NCI-H82 treated with DMSO at 0.1 percent for 48 hours (cell line): ENCODE measurements around the gene CNTF.

Experiments used
- DNase-seq: peaks from one replicate; lab custom pipeline; 2025; ENCODE audit not compliant: unreplicated experiment; lab: John Stamatoyannopoulos, UW

CNTF gene

DNA sequence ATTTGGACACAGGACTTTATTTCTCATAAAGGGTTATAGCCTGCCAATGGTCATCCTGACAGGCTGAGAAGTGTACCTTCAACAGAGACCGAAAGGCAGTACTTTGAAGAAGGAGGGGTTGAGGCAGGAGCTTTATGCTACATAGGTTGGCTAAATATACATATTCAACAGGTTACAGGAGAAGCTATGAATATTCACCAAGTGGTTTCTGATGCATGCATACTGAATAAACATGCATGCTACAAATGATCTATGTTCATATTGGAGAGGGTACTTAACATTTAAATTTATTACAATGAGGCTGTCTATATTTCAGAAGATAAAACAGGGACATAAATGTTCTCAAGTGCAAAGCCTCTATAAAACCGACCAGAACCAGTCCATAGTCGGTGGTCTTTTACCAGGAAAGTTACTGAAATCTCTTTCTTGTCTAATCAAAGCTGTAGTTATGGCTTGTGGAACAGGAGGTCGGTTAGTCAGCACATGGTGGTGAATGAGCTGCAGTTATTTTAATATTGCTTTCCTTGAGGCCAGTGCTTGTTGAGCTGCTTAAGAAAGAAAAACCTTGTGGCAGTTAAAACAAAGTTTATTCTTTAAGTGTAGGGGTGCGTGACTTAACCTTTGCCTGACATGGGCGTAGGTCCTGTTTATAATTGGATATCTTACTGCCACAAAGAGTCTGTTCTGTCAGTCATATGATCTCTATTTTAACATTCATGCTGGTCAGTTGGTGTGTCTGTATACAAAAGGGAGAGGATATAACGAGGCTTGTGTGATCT is 19.5 kb downstream of the CNTF start:
- DNase-seq: no peak

DNA sequence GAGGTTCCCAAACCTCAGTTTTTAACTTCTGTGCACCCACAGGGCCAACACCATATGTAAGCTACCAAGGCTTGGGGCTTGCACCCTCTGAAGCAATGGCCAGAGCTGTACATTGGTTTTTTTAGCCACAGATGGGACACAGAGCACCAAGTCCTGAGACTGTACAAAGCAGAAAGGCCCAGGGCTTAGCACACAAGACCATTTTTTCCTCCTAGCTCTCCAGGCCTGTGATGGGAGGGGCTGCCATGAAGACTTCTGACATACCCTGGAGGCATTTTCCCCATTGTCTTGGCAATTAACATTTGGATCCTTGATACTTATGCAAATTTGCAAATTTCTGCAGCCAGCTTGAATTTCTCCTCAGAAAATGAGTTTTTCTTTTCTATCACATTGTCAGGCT is 23.4 kb downstream of the CNTF start:
- no peak for DNase-seq

DNA sequence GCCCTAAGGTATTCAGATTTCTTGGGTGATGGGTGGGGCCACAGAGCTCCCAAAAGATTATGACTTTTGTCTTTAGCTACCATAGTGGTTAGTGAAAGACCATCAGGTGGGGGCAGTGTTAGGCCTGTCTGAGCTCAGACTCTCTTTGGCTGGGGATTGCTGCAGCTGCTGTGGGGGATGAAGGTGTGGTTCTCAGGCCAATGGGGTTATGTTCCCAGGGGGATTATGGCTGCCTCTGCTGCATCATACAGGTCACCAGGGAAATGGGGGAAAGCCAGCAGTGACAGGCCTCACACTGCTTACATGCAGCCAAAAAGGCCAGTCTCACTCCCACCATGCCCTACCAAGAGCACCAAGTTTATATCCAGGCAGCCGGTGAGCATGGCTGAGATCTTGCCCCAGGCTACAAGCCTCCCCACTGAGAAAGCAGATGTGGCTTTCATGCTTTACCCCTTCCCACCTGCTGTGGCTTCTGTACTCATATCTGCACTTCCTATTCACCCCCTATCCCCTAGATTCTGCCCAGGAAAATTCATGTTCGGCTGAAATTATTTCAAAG is 24.8 kb downstream of the CNTF start:
- DNase-seq: no peak

DNA sequence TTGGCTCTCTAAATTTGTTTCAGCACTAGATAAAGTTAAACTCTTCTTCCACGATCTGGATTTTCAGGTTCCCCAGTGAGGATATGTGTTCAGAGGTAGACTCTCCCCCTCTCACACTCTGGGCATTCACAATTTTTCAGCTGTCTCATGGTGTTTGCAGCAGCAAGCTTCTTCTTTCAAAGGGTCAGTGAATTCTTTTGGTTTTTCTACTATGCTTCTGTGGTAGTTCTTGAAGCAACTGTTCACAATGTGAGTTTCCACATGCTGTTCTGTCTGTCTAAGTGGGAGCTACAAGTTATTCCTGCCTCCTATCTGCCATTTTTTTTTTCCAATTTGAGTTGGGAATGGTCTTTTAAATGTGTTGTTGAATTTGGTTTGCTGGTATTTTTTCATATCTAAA is 25.4 kb downstream of the CNTF start:
- no peak for DNase-seq

DNA sequence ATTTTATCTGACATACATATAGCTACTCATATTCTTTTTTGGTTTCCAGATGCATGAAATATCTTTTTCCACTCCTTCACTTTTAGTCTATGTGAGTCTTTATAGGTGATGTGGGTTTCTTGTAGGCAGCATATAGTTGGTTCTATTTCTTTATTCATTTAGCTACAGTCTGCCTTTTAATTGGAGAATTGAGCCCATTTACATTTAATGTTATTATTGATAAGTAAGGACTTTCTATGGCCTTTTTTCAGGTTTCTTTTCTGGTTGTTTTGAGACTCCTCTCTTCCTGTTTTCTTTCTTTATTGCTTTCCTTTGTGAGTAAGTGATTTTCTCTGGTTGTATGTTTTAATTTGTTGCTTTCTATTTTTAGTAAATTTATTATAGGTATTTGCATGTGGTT is 27.2 kb downstream of the CNTF start:
- DNase-seq: no peak

DNA sequence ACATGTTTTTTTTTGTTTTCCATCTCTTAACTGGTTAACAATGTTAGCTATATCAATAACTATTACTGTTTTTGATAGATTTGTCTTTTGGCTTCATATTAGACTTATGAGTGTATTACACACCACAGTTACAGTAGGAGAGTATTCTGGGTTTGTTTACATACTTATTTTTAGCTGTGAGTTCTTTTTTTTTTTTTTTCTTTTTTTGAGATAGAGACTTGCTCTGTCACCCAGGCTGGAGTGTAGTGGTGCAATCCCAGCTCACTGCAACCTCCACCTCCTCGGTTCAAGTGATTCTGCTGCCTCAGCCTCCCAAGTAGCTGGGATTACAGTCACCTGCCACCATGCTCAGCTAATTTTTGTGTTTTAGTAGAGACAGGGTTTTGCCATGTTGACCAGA is 28.0 kb downstream of the CNTF start:
- DNase-seq: no peak

DNA sequence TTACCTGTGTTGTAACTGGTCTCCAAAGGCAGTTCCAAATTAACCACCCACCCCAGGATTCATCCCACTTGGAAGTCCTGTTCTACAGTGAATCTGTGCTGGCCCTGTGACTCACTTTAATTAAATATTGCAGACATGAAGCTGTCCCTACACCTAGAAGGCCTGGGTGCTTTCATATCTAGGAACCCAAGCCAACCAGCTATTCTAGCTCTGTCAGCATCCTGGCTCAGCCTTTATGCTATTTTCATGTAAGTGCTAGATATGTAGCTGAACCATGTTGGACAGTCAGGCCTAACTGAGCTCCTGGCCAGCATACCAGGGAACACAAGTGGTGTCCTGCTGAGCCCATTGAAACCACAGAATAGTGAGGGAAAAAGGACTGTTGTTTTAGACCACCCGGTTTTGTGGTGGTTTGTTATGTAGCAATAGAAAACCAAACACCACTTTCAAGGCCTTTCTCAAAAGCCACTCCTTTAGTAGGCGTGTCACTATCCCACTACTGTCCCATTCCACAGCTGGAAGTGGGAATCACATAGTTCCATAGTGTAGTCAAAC is 30.3 kb downstream of the CNTF start:
- DNase-seq: no peak

DNA sequence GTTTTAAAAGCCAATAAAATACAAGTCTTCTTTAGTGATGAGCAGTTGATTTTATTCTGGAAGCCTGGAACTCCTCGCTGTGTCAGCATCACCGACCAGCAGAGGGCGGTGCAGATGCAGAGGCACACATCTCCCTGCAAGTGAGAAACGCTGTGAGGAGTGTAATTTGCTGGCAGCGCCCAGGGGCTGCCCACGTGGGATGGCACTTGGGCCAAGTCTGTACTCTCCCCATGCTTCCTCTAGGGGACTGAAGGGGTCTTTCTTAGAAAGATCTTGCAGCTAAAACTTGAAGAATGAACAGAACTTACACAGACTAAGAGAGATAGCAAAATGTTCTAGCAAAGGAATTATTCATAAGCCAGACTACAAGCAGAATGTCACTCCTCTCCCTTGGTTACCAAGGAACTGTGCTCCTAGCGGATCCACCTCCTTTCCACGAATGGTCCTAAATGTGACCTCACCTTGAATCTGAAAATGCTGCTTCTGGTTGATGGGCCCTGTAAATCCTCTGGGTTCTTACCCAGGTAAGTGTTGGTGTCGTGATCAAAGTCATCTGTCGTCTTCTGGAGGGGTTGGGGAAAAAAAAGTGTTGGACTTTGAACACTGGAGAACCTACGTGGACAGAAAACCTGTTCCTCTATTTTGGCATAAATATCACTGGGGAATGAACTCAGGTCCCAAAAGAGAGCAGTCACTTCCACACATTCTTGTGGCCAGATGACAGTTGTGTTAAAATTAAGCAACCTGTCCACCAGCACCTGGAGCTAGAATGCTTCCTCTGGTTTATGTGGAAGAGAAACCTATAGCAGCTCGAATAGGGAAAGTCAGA is 31.8 kb downstream of the CNTF start:
- DNase-seq: no peak

DNA sequence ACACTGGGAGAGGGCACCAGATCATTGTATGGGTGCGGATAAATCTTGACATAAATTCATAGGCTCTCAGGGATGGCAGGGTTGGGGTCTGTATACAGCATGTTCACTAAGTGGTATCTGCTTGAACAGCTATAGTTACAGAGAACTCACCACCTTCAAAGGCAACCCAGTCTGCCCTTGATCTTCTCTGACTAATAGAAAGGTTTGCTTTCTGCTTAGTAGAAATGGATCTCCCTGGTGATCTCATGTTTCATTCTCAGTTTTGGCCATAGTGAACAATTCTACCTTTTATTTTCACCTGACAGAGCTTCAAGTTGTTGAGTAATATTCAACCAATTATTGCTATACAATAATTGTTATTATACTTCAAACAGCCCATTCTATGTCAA is 32.4 kb downstream of the CNTF start:
- DNase-seq: no peak

DNA sequence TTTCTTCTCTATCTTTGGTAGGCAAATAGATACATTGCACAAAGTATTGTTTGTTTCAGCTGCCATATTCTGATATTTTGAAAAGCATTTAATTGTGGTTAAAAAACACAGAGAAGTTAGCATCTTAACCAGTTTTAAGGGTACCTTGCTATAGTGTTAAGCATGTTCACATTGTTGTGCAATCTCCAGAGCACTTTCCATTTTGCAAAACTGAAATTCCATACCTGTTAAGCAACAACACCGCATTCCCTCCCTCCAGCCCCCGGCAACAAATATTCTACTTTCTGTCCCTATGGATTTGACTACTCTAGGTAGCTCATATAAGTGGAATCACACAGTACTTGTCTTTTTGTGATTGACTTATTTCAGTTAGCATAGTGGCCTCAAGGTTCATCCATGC is 33.9 kb downstream of the CNTF start:
- no peak for DNase-seq

DNA sequence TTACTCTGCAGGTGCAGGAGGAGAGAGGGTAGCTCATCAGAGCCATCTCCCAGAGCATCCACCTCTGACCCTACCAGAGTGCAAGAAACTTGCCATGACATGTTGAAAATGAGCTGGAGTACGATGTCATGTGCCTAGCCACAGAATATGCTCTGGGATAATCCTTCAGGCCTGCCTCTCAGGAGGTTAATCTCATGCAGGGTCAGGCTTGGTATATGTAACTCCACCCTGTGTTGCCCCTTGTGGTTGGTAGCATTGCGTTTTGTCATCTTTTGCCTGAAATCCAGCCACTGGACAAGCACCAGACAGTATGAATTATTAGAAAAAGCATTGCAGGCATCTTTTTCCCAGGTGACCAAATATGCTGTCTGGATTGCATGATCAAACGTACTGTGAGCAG is 36.2 kb downstream of the CNTF start:
- DNase-seq: no peak

DNA sequence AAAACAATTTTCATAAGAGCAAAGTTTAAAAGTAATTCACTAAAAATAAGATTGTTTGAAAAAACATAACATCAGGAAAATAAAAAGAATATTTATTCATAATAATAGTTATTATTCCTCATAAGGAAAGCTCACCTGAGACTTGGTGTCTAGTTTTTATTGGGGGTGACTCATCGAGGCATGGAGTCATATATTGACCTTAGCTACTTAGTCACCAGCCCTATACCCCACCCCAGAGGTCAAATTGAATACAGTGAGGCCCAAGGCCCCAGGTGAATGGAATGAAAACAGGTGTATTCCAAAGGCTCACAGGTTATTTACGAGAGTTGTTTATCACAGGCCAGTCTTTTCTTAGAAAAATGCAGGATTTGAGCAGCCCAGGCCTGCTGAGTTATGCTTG is 36.9 kb downstream of the CNTF start:
- DNase-seq: no peak

DNA sequence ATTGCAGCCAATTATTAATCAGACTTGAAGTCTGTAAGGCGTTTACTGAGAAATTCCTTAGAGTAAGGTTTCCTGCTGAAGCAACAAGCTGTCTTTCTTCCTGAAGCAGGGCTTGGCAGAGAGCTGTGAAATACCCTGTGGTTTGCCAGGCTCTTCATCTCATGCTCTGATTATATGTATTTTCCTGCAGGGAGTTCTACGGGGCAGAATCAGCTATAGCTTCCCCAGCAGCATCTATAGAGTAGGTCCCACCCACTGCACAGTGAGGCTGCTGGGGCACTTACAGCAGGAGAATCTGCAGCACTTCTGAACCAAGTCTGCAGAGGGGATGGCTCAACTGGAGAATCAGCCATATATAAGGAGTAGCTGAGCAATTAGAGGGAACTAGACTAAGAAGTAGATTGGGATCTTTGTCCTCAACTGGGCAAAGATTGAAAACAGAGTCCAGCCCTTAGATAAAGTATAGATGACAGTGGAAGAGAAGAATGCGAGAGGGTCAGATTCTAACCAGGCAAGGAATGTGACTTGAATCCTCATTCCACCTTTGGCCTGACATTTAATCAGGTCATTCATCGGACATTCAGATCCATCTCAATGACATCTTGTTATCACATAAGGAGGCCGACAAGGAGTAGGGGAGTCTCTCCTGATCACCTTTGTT is 37.6 kb downstream of the CNTF start:
- DNase-seq: no peak

DNA sequence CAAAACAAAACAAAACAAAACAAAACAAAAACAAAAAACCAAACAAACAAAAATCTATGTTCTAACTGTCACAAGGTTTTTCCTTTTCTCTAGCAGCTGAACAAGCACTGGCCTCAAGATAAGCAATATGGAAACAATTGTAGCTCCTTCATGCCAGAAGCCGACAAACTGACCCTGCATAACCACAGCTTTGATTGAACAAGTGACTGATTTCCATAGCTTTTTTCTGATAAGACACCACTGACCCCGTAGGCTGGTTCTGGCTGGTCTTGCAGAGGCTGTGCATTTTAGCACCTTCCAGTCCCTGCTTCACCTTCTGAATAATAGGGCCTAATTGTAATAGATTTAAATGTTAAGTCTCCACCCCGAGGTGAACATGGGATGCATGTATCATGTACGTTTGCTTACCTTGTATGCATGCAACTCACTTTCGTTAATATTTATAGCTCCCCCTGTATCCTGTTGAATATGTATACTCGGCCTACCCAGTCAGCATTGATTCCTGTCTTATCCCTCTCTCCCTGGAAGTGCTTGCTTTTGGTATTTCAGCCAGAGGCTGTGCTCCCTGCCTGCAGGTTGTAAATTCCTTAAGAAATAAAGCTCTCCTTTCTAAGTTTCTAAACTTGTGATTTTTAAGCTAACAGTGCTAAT is 49.6 kb downstream of the CNTF start:
- no peak for DNase-seq

DNA sequence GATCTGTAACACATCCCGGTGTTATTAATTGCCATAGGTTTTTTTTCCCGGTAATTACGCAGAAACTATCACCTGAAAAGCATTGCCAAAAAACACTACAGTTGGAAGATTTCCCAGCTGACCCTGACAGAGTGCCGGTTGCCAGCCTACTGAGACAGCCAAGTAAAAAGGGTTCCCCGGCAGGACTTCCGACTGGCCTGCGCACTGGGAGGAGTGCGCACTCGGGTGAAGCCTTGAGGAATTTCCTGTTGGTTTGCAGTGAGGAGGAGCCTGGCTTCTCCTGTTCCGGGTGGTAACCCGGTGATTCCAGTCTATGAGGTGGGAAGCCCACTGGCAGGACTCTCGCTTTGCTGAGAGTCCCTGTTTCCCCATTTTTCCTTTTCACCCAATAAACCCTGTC is 52.1 kb downstream of the CNTF start:
- DNase-seq: no peak
